PC-3 (cell line): ENCODE data around the gene RABL6. TPM values are rescaled to one million over a fixed set of nuclear protein-coding genes. Genes with fewer than 3 reads are reported as not detected.

Experiments
- ATAC-seq: fragments of 200-7000 bp; cut with Tn5 transposase; 2 replicates; pipeline ENCODE4 v1.9.1; 2020; ENCODE audit warnings: mild to moderate bottlenecking, moderate library complexity
- BruUV-seq: library from RNA; stranded (reverse); fragments of 400-500 nt; replicated peaks from 2 replicates; lab custom pipeline; 2021; lab: Mats Ljungman, UMichigan
- CTCF ChIA-PET: fragments of 300-600 bp; sonication (Branson Sonifier 250); formaldehyde crosslinking; loops from one replicate; lab custom pipeline; 2022; ENCODE audit warnings: antibody characterized with exemption; lab: Charles Lee
- POLR2A ChIA-PET: fragments of 300-600 bp; sonication (Branson Sonifier 250); formaldehyde crosslinking; loops from one replicate; lab custom pipeline; 2022; ENCODE audit warnings: antibody characterized with exemption; ENCODE audit not compliant: unreplicated experiment; lab: Charles Lee
- DNase-seq: peaks from one replicate; pipeline ENCODE4 v3.0.0-alpha.2; 2015
- H2AFZ ChIP-seq: fragments of 300-600 bp; sonication (generic); 2 replicates; pipeline ENCODE4 v1.6.0; 2016; ENCODE audit warnings: antibody characterized with exemption, low read length
- H3F3A ChIP-seq: fragments of 300-600 bp; sonication (generic); one replicate; pipeline ENCODE4 v1.6.0; 2017; ENCODE audit warnings: antibody characterized with exemption, low read length, control low read depth, mild to moderate bottlenecking; ENCODE audit not compliant: unreplicated experiment
- H3K27ac ChIP-seq: fragments of 300-600 bp; sonication (generic); 2 replicates; pipeline ENCODE4 v1.5.1; 2016; ENCODE audit warnings: mild to moderate bottlenecking, low read length
- H3K27me3 ChIP-seq: fragments of 300-600 bp; sonication (generic); 2 replicates; pipeline ENCODE4 v1.6.1; 2016; ENCODE audit warnings: low read length, mixed read lengths
- H3K36me3 ChIP-seq: fragments of 300-600 bp; sonication (generic); 2 replicates; pipeline ENCODE4 v1.6.1; 2016; ENCODE audit warnings: low read depth, mixed run types, low read length, mixed read lengths
- H3K4me1 ChIP-seq: fragments of 300-600 bp; sonication (generic); 2 replicates; pipeline ENCODE4 v1.5.1; 2016; ENCODE audit warnings: low read length; ENCODE audit not compliant: insufficient read depth
- H3K4me2 ChIP-seq: fragments of 300-600 bp; sonication (generic); 2 replicates; pipeline ENCODE4 v1.6.0; 2016; ENCODE audit warnings: low read length
- H3K4me3 ChIP-seq: fragments of 300-600 bp; sonication (generic); 2 replicates; pipeline ENCODE4 v1.5.1; 2016; ENCODE audit warnings: mild to moderate bottlenecking, low read length, mixed read lengths
- H3K79me2 ChIP-seq: fragments of 300-600 bp; sonication (generic); 2 replicates; pipeline ENCODE4 v1.6.1; 2017; ENCODE audit warnings: low read length, mixed read lengths
- H3K9ac ChIP-seq: fragments of 300-600 bp; sonication (generic); 2 replicates; pipeline ENCODE4 v1.6.0; 2016; ENCODE audit warnings: mild to moderate bottlenecking, low read length
- H3K9me2 ChIP-seq: fragments of 300-600 bp; sonication (generic); replicated peaks from 2 replicates; pipeline ENCODE4 v1.6.1; 2016; ENCODE audit warnings: mixed run types, low read length, mixed read lengths
- H3K9me3 ChIP-seq: fragments of 300-600 bp; sonication (generic); 2 replicates; pipeline ENCODE4 v1.6.1; 2016; ENCODE audit warnings: low read length, mixed read lengths
- H4K20me1 ChIP-seq: fragments of 300-600 bp; sonication (generic); 2 replicates; pipeline ENCODE4 v1.6.1; 2016; ENCODE audit warnings: low read length, mixed read lengths
- CTCF ChIP-seq: fragments of 300-600 bp; sonication (generic); conservative IDR thresholded peaks from 2 replicates; pipeline ENCODE4 v1.5.1; 2017; ENCODE audit warnings: antibody characterized with exemption, low read depth, mild to moderate bottlenecking, low read length
- EZH2 ChIP-seq: fragments of 300-600 bp; sonication (generic); IDR thresholded peaks from one replicate; pipeline ENCODE4 v1.6.1; 2017; ENCODE audit warnings: antibody characterized with exemption, mild to moderate bottlenecking, low read length; ENCODE audit not compliant: unreplicated experiment
- EZH2phosphoT487 ChIP-seq: fragments of 300-600 bp; sonication (generic); IDR thresholded peaks from 2 replicates; pipeline ENCODE4 v1.6.1; 2018; ENCODE audit warnings: mild to moderate bottlenecking, antibody characterized with exemption, low read length, borderline replicate concordance
- intact Hi-C: fragments of 100-400 bp; cut with micrococcal nuclease; formaldehyde crosslinking; loops from 2 replicates; pipeline ENCODE4 v1.9.0; 2023
- total RNA-seq: library from RNA; depleted of rRNA; stranded (reverse); fragments of >200 nt; gene quantifications from 2 replicates; pipeline ENCODE4 v1.2.3, GENCODE V29; 2014

RABL6 gene
- total RNA-seq, 1 experiment from 2014 or later = 84.3 TPM

GRCh38 chr9:136798708-136799078 lies 9.1 kb upstream of the RABL6 start:
- ChIA-PET CTCF (no interaction called here), POLR2A (no interaction called here)
- H3K9me2 ChIP-seq = no peaks in the 10 kb centered on the region
- H3K9me3 ChIP-seq = no peaks in the 10 kb centered on the region
- H3K9ac ChIP-seq = no peak overlapping the region
- TF ChIP-seq EZH2 (no peak), EZH2phosphoT487 (no peak), CTCF (no peak)
- H3F3A ChIP-seq = no peaks in the 10 kb centered on the region
- DNase-seq (no peak), ATAC-seq (no peak)
- H3K79me2 ChIP-seq = no peaks in the 10 kb centered on the region
- no peaks in the 10 kb centered on the region for H3K36me3 ChIP-seq
- H3K27ac ChIP-seq = no peak overlapping the region
- BruUV-seq = no TSS peak
- H4K20me1 ChIP-seq = no peaks in the 10 kb centered on the region
- no peak overlapping the region for H2AFZ ChIP-seq
- H3K27me3 ChIP-seq = no peaks in the 10 kb centered on the region
- H3K4me3 ChIP-seq = peak overlapping the region; percentile 64; the same call in 1 of the 2 replicates
- H3K4me1 ChIP-seq = peaks cover 20% of the 10 kb centered on the region
- peak overlapping the region; percentile 95 for H3K4me2 ChIP-seq
- intact Hi-C loops = no loop called here

GRCh38 chr9:136799079-136799853 lies 8.5 kb upstream of the RABL6 start:
- CTCF ChIA-PET = interaction anchor here (0.6 kb wide), 1 partner anchor 230 kb away, joined by 4 read pairs; no protein-coding TSS in a partner anchor
- intact Hi-C loops = no loop called here

More at GRCh38 chr9:136799079-136799853, 8.5 kb upstream of the RABL6 start:
- Histone ChIP-seq H3K36me3 (no peaks in the 10 kb centered on the region), H3K27me3 (no peaks in the 10 kb centered on the region), H3K27ac (no peak overlapping the region), H3K4me3 (peak overlapping the region; percentile 64), H3K9me3 (no peaks in the 10 kb centered on the region), H2AFZ (peak overlapping the region; percentile 73), H3F3A (no peaks in the 10 kb centered on the region), H4K20me1 (no peaks in the 10 kb centered on the region), H3K4me1 (peaks cover 20% of the 10 kb centered on the region), H3K4me2 (peak overlapping the region; percentile 95), H3K9ac (peak overlapping the region; percentile 31; the same call in 1 of the 2 replicates), H3K9me2 (no peaks in the 10 kb centered on the region), H3K79me2 (no peaks in the 10 kb centered on the region)
- BruUV-seq = no TSS peak
- ATAC-seq (peak; percentile 39), DNase-seq (peak; percentile 48)
- POLR2A ChIA-PET = no interaction called here
- TF ChIP-seq EZH2 (no peak), CTCF (no peak), EZH2phosphoT487 (no peak)
